HepG2 (cell line): ENCODE data around the gene SIK2. TPM values are rescaled to one million over a fixed set of nuclear protein-coding genes. Genes with fewer than 3 reads are reported as not detected.

Experiments
- BRD4 ChIP-seq: sonication (generic); formaldehyde crosslinking; IDR thresholded peaks from 2 replicates; pipeline ENCODE4 v1.4.0; 2020; ENCODE audit warnings: missing genetic modification reagents
- CHD4 ChIP-seq: fragments of 200-600 bp; sonication (generic); IDR thresholded peaks from 2 replicates; pipeline ENCODE4 v1.7.0; 2017; ENCODE audit warnings: mild to moderate bottlenecking, low read length, borderline replicate concordance
- CREM ChIP-seq, 2 experiments: sonication (generic) in 1 of 2; formaldehyde crosslinking in 1 of 2; IDR thresholded peaks; 2 replicates each; pipeline versions ENCODE4 v1.4.0 to v1.6.1; 2016 to 2020; ENCODE audit warnings: antibody characterized with exemption in 1 of 2, mild to moderate bottlenecking in 1 of 2, missing genetic modification reagents in 1 of 2
- GATA4 ChIP-seq: sonication (generic); IDR thresholded peaks from 2 replicates; pipeline ENCODE4 v1.6.1; 2016; ENCODE audit warnings: antibody characterized with exemption, low read depth, borderline replicate concordance
- HDAC2 ChIP-seq: sonication (generic); formaldehyde crosslinking; IDR thresholded peaks from 2 replicates; pipeline ENCODE4 v1.4.0; 2020; ENCODE audit warnings: missing genetic modification reagents
- HNRNPL ChIP-seq: fragments of 200-400 bp; formaldehyde crosslinking; IDR thresholded peaks from 2 replicates; pipeline ENCODE4 v1.6.1; 2017; ENCODE audit warnings: mild to moderate bottlenecking, low read depth, low read length
- HOXD1 ChIP-seq: sonication (generic); formaldehyde crosslinking; IDR thresholded peaks from 2 replicates; pipeline ENCODE4 v1.5.0; 2020; ENCODE audit warnings: missing genetic modification reagents
- MED1 ChIP-seq: sonication (generic); formaldehyde crosslinking; IDR thresholded peaks from 2 replicates; pipeline ENCODE4 v1.4.0; 2020; ENCODE audit warnings: missing genetic modification reagents
- NFYC ChIP-seq: IDR thresholded peaks from 2 replicates; pipeline ENCODE4 v1.6.1; 2016; ENCODE audit warnings: missing genetic modification reagents, missing compliant biosample characterization
- RAD51 ChIP-seq: fragments of 450-650 bp; IDR thresholded peaks from 2 replicates; pipeline ENCODE4 v1.6.1; 2016; ENCODE audit warnings: borderline replicate concordance
- SAP130 ChIP-seq: IDR thresholded peaks from 2 replicates; pipeline ENCODE4 v1.6.1; 2016; ENCODE audit warnings: low read depth
- SMAD1 ChIP-seq: sonication (generic); formaldehyde crosslinking; IDR thresholded peaks from 2 replicates; pipeline ENCODE4 v1.4.0; 2020; ENCODE audit warnings: missing genetic modification reagents, low read depth, mild to moderate bottlenecking, borderline replicate concordance
- UBTF ChIP-seq: sonication (generic); formaldehyde crosslinking; IDR thresholded peaks from 2 replicates; pipeline ENCODE4 v1.4.0; 2020; ENCODE audit warnings: mild to moderate bottlenecking, missing genetic modification reagents
- ZKSCAN1 ChIP-seq: fragments of 150-350 bp; IDR thresholded peaks from 2 replicates; pipeline ENCODE4 v1.6.1; 2014; ENCODE audit warnings: low read length
- ZNF564 ChIP-seq: sonication (generic); formaldehyde crosslinking; IDR thresholded peaks from 2 replicates; pipeline ENCODE4 v1.8.1; 2023; ENCODE audit warnings: mild to moderate bottlenecking, missing genetic modification reagents
- ZNF570 ChIP-seq: sonication (generic); formaldehyde crosslinking; IDR thresholded peaks from 2 replicates; pipeline ENCODE4 v1.4.0; 2020; ENCODE audit warnings: mild to moderate bottlenecking, missing genetic modification reagents, borderline replicate concordance
- ZNF572 ChIP-seq: sonication (generic); formaldehyde crosslinking; IDR thresholded peaks from 2 replicates; pipeline ENCODE4 v1.5.1; 2020; ENCODE audit warnings: mild to moderate bottlenecking, missing genetic modification reagents
- ZNF609 ChIP-seq: sonication (generic); formaldehyde crosslinking; IDR thresholded peaks from 2 replicates; pipeline ENCODE4 v1.4.0; 2020; ENCODE audit warnings: mild to moderate bottlenecking, missing genetic modification reagents, borderline replicate concordance
- polyA plus RNA-seq, 8 experiments: library from polyadenylated mRNA; depleted of rRNA in 3 of 8; stranded (reverse) in 7 of 8; unstranded in 1 of 8; fragments of >200 nt; fragmentation: Illumina TruSeq in 4 of 8; extraction: Trizol in 4 of 8; gene quantifications; 2 replicates each; pipeline versions ENCODE4 v1.2.1 to v1.2.3, GENCODE V29; 2011 to 2016; ENCODE audit warnings: low read depth in 4 of 8, missing spikeins in 1 of 8, mixed read lengths in 1 of 8; ENCODE audit not compliant: insufficient read depth in 1 of 8
- total RNA-seq, 5 experiments: library from RNA; depleted of rRNA; stranded (reverse); fragments of >200 nt; fragmentation: Illumina TruSeq; extraction: Trizol; gene quantifications; 2 replicates each; pipeline ENCODE4 v1.2.3, GENCODE V29; 2016; ENCODE audit warnings: low read depth in 1 of 5
- TF ChIP-seq, protein P1 (sequence below): sonication (generic); formaldehyde crosslinking; IDR thresholded peaks from 2 replicates; pipeline ENCODE4 v1.4.0; 2020; ENCODE audit warnings: missing genetic modification reagents
- TF ChIP-seq, protein P2 (sequence below): sonication (generic); formaldehyde crosslinking; IDR thresholded peaks from 2 replicates; pipeline ENCODE4 v1.8.0; 2022; ENCODE audit warnings: mild to moderate bottlenecking, missing genetic modification reagents, borderline replicate concordance

The SIK2 gene
- total and polyA plus RNA-seq, 2 of the 13 experiments (the other 11 are each of a cell fraction or from before 2014, with no cell fraction given) = 8.1 to 15.4 TPM

DNA sequence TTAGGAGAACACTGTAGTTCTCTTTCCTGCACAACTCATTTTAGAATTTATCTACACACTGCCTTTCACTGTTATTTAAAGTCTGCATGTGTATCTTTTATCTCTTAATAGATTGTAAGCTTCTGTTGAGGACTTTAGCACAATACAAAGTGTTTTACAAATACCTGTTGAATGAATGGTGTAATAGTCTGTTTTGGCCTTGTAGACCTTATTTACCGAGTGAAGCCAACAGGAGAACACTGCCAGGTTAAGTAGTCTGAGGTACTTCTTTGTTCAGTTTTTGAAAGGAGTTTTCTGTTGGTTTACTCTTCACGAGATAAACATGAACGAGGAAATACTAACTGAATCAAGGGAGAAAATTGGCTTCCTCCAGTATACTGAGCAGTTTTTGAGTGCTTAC lies 31.0 kb downstream of the SIK2 start (continued):
- TF ChIP-seq, protein P1, sequence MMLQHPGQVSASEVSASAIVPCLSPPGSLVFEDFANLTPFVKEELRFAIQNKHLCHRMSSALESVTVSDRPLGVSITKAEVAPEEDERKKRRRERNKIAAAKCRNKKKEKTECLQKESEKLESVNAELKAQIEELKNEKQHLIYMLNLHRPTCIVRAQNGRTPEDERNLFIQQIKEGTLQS (CRISPR knock-in tag) = no peak
- TF ChIP-seq MED1 = no peak
- TF ChIP-seq HNRNPL = no peak
- peak; percentile 48; the same call in 1 of the 2 replicates for TF ChIP-seq ZNF609 (CRISPR knock-in tag)
- TF ChIP-seq BRD4 (CRISPR knock-in tag) = no peak
- no peak for TF ChIP-seq CHD4
- TF ChIP-seq RAD51 = no peak
- TF ChIP-seq, protein P2, sequence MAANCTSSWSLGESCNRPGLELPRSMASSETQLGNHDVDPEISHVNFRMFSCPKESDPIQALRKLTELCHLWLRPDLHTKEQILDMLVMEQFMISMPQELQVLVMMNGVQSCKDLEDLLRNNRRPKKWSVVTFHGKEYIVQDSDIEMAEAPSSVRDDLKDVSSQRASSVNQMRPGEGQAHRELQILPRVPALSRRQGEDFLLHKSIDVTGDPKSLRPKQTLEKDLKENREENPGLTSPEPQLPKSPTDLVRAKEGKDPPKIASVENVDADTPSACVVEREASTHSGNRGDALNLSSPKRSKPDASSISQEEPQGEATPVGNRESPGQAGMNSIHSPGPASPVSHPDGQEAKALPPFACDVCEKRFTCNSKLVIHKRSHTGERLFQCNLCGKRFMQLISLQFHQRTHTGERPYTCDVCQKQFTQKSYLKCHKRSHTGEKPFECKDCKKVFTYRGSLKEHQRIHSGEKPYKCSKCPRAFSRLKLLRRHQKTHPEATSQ = no peak
- TF ChIP-seq ZNF570 = no peak
- 0 out of 2 replicates have a peak, but pooled peaks have one; percentile 51 for TF ChIP-seq HDAC2 (CRISPR knock-in tag)
- no peak for TF ChIP-seq SMAD1 (CRISPR knock-in tag)
- peak; percentile 58 for TF ChIP-seq SAP130
- TF ChIP-seq ZKSCAN1 = no peak
- TF ChIP-seq GATA4 = no peak; the same call in 1 of the 2 replicates
- no peak for TF ChIP-seq UBTF (CRISPR knock-in tag)
- TF ChIP-seq NFYC = no peak
- TF ChIP-seq HOXD1 (CRISPR knock-in tag) = no peak
- peak; percentile 77 for TF ChIP-seq CREM (IDR thresholded peaks at IDR 0.05)
- TF ChIP-seq CREM (CRISPR knock-in tag; IDR thresholded peaks at IDR 0.05) = no peak
- no peak for TF ChIP-seq ZNF572 (CRISPR knock-in tag)
- no peak for TF ChIP-seq ZNF564 (CRISPR knock-in tag)
